Right lobe of liver (tissue), 4 donors: ENCODE measurements around the gene FITM1.

ENCODE experiments used
- CTCF ChIP-seq, 4 donors: fragments of 200-600 bp in 3 of 4; fragments of 450-650 bp in 1 of 4; IDR thresholded peaks; one replicate each; pipeline versions ENCODE4 v1.5.1 to v1.8.0; 2016 to 2022; ENCODE audit warnings: antibody characterized with exemption in 4 of 4, mild to moderate bottlenecking in 2 of 4
- POLR2A ChIP-seq: fragments of 450-650 bp; IDR thresholded peaks from one replicate; pipeline ENCODE4 v1.6.1; 2017; ENCODE audit warnings: antibody characterized with exemption, mild to moderate bottlenecking
- donor health status: DM: no; HTN: no; CAD: no.
- donor health status: DM: no; HTN: no; CAD: no.
- donor health status: DM: no; HTN: yes; CAD: no.

- TF ChIP-seq CTCF (IDR thresholded peaks at IDR 0.05) = no peak
- TF ChIP-seq POLR2A = no peak
Observed at GRCh38 chr14:24160499-24160849, 30.0 kb downstream of the FITM1 start.
